ENCODE results near the gene ADAMTS15.

Gene ADAMTS15

DNA sequence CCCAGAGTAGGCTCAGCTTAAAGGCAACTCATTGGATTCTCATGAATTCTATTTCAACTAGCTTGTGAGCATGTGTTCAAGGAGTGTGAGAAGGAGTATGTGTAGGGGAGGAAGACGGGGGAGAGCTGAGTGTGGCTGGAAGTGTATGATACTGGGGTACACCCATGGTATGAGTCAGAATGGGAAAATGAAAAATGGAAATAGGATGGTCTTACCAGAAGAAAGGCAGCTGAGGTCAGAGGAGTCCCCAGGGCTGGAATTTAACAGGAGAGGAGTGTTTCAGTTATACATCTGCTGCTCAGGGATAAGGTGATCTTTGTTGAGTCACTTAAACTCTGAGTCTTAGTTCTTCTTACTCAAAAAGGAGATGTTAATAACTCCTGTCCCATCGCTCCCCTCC is 6.7 kb upstream of the ADAMTS15 start:
- TF ChIP-seq, protein P1, sequence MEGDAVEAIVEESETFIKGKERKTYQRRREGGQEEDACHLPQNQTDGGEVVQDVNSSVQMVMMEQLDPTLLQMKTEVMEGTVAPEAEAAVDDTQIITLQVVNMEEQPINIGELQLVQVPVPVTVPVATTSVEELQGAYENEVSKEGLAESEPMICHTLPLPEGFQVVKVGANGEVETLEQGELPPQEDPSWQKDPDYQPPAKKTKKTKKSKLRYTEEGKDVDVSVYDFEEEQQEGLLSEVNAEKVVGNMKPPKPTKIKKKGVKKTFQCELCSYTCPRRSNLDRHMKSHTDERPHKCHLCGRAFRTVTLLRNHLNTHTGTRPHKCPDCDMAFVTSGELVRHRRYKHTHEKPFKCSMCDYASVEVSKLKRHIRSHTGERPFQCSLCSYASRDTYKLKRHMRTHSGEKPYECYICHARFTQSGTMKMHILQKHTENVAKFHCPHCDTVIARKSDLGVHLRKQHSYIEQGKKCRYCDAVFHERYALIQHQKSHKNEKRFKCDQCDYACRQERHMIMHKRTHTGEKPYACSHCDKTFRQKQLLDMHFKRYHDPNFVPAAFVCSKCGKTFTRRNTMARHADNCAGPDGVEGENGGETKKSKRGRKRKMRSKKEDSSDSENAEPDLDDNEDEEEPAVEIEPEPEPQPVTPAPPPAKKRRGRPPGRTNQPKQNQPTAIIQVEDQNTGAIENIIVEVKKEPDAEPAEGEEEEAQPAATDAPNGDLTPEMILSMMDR (conservative IDR thresholded peaks at IDR 0.05; ENCODE audit: low read depth, low read length) = no peak
- DNase-seq (ENCODE audit: low read depth) = no peak
- no peak overlapping the region for H3K4me3 ChIP-seq (ENCODE audit: low read depth, low read length)

- no peak for DNase-seq (ENCODE audit: low read depth)
- TF ChIP-seq, protein P1 (conservative IDR thresholded peaks at IDR 0.05; ENCODE audit: low read depth, low read length) = no peak
These were observed 5.7 kb upstream of the ADAMTS15 start for GRCh38 chr11:130442737-130443136.

DNA sequence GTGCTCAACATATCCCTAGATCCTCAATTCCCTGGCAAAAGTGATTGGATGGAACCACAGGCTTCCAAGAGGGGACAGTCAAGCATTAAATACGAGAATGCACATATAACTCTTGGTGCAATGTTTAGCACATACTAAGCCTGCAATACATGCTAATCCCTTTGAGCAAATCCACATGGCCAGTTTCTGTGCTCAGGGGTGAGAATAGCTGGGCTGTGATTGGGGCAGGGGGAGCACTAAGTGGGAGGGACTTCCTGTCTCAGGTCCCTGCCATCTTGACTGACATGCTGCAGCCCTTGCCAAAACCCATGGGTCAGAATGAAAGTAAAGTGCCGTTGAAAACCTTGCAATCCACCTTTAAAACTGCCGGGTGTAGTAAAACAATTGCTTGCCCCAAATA is 2.7 kb upstream of the ADAMTS15 start:
- H3K4me3 ChIP-seq (ENCODE audit: low read depth, low read length) = no peak overlapping the region
- TF ChIP-seq, protein P1 (conservative IDR thresholded peaks at IDR 0.05; ENCODE audit: low read depth, low read length) = no peak
- no peak for DNase-seq (ENCODE audit: low read depth)

More at GRCh38 chr11:130442737-130443136, 5.7 kb upstream of the ADAMTS15 start:
- H3K4me3 ChIP-seq (ENCODE audit: low read depth, low read length) = no peak overlapping the region

DNA sequence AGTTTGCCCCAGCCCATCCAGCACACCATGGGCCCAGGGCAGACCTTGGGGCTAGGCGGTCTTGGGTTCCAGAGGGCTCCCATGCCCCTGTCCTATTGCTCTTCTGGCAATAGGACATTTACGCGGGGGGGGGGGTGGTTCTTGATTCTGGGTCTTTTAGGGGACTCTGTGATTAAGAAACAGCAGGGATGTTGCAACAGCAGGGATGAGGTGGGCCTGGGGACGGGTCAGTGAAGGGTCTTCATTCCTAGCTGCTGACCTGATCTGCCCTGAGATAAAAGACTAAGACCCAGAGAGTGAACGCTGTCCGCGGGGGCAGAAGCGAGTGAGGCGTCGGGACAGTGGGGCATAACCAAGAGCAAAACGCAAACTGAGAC is 418 bp upstream of the ADAMTS15 start:
- DNase-seq (ENCODE audit: low read depth) = no peak
- H3K4me3 ChIP-seq (ENCODE audit: low read depth, low read length) = peak overlapping the region; percentile 70
- TF ChIP-seq, protein P1 (conservative IDR thresholded peaks at IDR 0.05; ENCODE audit: low read depth, low read length) = no peak

DNA sequence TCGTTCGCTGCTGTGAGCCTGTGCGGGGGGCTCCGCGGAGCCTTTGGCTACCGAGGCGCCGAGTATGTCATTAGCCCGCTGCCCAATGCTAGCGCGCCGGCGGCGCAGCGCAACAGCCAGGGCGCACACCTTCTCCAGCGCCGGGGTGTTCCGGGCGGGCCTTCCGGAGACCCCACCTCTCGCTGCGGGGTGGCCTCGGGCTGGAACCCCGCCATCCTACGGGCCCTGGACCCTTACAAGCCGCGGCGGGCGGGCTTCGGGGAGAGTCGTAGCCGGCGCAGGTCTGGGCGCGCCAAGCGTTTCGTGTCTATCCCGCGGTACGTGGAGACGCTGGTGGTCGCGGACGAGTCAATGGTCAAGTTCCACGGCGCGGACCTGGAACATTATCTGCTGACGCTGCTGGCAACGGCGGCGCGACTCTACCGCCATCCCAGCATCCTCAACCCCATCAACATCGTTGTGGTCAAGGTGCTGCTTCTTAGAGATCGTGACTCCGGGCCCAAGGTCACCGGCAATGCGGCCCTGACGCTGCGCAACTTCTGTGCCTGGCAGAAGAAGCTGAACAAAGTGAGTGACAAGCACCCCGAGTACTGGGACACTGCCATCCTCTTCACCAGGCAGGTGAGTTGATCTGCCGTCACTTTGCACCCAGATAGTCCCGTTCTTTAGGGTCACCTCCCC is 1.0 kb downstream of the ADAMTS15 start:
- H3K4me3 ChIP-seq (ENCODE audit: low read depth, low read length) = peak overlapping the region; percentile 70
- TF ChIP-seq, protein P1 (conservative IDR thresholded peaks at IDR 0.05; ENCODE audit: low read depth, low read length) = no peak
- no peak for DNase-seq (ENCODE audit: low read depth)

DNA sequence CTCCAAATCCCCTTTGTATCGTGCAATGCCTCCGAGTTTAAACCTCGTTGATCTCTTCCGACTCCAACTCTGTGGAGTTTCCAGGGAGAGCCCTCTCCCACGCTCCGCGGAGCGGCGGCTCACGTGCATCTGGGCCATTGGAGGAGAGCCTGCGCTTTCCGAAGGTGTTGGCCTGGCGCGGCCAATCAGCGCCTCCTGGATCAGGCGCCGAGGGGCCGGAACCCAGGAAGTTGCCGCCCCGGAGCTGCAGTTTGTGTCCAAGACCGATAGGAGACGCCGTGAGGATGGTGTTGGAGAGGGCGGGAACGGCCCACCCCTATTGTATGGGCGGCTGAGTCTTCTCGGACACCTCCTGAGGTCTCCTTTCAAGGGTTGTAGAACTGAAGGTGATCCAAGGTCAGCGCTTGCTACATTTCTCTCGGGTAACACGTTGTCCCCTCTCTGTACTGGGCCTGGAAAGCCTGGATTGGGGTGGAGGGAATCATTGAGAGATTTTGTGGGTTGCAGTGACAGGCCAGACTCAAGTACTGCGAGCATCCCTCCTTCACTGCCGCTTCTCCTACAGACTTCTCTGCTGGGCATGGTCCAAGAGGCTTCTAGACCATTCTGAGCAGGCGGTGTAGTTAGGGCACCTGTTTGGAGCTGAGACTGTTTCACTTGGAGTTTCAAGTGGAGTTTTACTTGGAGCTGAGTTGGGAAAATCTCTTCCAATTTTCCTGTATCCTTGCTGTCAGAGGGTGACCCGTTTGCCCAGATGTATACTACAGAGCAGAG is 1.7 kb downstream of the ADAMTS15 start:
- peak overlapping the region; percentile 70 for H3K4me3 ChIP-seq (ENCODE audit: low read depth, low read length)

More for the DNA sequence above, 1.7 kb downstream of the ADAMTS15 start:
- peak; percentile 93 for DNase-seq (ENCODE audit: low read depth)
- TF ChIP-seq, protein P1 (conservative IDR thresholded peaks at IDR 0.05; ENCODE audit: low read depth, low read length) = peak; percentile 87
